Measurements from ENCODE around the gene PPP1R36.
A peak's percentile ranks its signal among the peaks of the same experiment; 100 is the strongest.
"Not testable (repeated sequence)": the region's sequence is repeated elsewhere in the genome, so short reads cannot be mapped to it uniquely, and the experiment has no call there.

The PPP1R36 gene

DNA sequence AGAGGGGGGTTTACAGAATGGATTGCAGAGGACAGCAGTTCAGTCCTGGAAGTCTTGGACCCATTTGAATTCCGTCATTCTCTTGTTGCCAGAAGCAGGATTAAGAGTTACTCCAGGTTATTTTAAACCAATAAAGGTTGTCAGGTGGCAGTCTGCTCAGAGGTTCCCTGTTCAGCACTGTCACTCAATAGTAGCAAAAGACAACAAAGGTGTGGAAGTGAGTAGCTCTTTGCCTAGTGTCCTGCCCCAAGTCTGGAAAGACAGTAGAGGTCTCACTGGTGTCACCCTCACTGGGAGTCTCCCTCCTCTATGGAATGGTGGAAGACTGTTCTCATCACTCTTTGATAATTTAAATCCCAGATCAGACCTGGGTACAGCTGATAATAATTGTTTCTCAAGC, 81.0 kb downstream of the PPP1R36 start:
- TF ChIP-seq, protein P1, sequence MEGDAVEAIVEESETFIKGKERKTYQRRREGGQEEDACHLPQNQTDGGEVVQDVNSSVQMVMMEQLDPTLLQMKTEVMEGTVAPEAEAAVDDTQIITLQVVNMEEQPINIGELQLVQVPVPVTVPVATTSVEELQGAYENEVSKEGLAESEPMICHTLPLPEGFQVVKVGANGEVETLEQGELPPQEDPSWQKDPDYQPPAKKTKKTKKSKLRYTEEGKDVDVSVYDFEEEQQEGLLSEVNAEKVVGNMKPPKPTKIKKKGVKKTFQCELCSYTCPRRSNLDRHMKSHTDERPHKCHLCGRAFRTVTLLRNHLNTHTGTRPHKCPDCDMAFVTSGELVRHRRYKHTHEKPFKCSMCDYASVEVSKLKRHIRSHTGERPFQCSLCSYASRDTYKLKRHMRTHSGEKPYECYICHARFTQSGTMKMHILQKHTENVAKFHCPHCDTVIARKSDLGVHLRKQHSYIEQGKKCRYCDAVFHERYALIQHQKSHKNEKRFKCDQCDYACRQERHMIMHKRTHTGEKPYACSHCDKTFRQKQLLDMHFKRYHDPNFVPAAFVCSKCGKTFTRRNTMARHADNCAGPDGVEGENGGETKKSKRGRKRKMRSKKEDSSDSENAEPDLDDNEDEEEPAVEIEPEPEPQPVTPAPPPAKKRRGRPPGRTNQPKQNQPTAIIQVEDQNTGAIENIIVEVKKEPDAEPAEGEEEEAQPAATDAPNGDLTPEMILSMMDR (IDR thresholded peaks at IDR 0.05; ENCODE audit: low read depth, low read length): no peak
- no peak overlapping the region for H3K4me3 ChIP-seq (ENCODE audit: low read depth, low read length)

DNA sequence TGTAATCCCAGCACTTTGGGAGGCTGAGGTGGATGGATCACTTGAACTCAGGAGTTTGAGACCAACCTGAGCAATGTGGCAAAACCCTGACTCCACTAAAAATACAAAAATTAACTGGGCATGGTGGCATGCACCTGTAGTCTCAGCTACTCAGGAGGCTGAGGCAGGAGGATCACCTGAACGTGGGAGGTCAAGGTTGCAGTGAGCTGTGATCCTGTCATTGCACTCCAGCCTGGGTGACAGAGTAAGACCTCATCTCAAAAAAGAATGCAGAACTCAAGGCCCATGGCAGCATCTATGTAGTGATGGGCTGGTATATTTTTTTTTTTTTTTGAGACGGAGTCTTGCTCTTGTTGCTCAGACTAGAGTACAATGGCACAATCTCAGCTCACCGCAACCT, 81.5 kb downstream of the PPP1R36 start:
- not testable (repeated sequence) for H3K4me3 ChIP-seq (ENCODE audit: low read depth, low read length)

DNA sequence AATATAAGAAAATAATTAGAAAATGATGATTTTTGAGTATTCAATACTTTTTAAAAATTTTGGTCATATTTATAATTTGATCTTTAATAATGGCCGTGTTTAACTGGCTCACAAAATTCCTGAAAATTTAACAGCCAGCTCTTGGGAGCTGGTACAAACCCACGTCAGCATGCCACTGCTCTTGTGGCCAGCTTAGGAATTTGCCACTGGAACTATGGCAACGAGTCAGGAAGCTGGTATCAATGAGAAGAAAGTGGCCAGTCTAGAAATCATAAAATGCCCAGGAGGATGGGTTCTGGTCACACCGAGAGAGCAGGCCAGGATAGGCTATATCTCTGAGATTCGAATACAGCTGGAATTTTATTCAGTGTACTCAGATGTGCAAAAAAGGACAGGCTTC, 82.3 kb downstream of the PPP1R36 start:
- TF ChIP-seq, protein P1 (IDR thresholded peaks at IDR 0.05; ENCODE audit: low read depth, low read length): no peak
- no peak overlapping the region for H3K4me3 ChIP-seq (ENCODE audit: low read depth, low read length)

DNA sequence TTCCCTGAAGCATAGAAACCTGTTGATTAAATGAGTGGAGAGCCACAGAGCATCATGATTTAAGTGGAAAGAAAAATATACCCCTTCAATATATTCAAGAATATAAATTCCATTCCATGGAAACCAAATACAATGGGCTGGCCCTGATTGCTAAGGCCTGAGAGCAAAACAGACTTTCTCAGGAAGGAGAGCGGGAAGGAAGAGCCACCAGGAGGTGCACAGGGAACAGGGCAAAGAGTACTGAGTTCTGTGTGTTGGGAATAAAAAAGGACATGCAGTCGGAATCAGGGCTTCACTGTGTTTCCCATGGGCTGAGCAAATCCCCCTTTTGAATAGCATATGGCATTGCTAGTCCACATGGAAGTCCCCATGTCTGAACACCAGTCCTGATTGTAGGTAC, 84.8 kb downstream of the PPP1R36 start:
- H3K4me3 ChIP-seq (ENCODE audit: low read depth, low read length): no peak overlapping the region
- TF ChIP-seq, protein P1 (IDR thresholded peaks at IDR 0.05; ENCODE audit: low read depth, low read length): no peak

DNA sequence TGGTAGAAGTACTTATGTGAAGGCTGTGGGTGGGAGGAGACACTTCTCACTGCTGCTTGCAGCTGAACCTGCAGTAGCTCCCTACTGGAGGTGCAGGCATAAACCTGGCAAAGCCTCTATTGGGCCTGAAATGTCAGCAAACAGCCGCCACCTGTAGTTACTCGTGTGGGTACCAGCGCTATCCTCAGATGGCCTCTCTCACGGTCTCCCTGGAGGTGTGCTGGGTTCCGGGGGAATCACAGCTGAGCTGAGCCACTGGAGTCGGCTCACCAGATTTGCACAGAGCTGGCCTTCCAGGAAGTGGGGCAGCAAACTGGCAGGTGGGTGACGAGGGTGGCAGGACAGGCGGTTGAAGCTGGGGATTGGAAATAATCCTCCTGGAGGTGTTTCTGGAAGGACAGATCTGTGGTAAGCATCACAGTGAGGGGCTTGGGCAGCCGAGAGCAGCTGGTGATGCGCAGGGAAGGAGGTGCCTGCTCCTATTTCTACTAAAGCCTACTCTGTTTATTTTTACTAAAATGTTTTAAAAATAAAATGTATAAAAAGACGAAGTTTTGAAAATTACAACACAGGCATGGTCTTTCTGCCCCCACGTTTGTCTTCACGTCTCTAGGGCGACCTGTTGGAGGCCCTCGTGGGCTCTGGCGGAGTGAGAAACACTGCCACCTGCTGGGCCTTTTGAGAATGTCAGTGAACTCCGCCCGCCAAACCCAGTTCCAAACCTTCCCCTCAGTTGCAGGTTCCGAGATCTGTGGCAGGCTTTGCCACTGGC, 86.6 kb downstream of the PPP1R36 start:
- H3K4me3 ChIP-seq (ENCODE audit: low read depth, low read length): no peak overlapping the region
- TF ChIP-seq, protein P1 (IDR thresholded peaks at IDR 0.05; ENCODE audit: low read depth, low read length): peak; percentile 70

DNA sequence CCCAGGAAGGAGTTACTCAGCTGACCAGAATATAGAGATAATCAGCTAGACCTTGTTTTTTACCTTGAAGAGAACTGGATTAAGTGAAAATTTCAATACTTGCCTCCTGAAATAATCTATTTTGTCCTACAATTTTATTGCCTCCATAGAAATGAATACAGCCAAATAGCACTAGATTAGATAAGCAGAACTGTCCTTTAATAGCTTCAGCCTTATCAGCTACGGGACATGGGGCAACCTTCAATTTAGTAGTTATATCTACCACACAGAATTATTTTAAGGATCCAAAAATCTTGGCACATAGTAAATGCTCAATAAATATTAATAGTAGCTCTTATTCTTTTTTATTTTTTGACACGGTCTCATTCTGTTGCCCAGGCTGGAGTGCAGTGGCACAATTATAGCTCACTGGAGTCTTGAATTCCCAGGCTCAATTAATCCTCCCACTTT, 87.2 kb downstream of the PPP1R36 start:
- H3K4me3 ChIP-seq (ENCODE audit: low read depth, low read length): no peak overlapping the region
- TF ChIP-seq, protein P1 (IDR thresholded peaks at IDR 0.05; ENCODE audit: low read depth, low read length): no peak

DNA sequence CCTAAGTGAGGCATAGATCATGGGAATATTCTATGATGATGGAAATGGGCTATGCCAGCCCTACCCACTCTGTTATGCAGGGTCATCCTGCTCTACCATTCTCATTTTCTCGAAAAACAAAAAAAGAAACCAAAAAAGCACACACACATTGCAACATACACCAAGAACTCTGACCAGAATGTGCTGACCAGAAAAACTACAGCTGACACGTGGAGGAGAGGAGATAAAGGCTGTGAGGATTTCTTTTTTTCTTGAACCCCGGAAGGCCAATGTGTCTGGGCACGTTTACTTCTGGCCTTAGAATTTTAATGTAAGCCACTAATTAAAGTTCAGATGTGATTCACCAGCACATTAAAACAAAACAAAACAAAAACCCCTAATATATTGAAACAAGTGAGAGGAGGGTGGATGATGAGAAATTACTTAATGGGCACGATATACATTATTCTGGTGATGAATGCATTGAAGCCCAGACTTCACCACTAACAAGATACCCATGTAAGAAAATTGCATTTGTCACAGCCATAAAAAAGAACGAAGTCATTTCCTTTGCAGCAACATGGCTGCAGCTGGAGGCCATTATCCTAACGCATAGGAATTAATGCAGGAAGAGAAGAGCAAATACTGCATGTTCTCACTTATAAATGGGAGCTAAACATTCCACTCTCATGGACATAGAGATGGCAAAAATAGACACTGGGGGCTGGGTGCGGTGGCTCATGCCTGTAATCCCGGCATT, 88.1 kb downstream of the PPP1R36 start:
- TF ChIP-seq, protein P1 (IDR thresholded peaks at IDR 0.05; ENCODE audit: low read depth, low read length): no peak
- H3K4me3 ChIP-seq (ENCODE audit: low read depth, low read length): no peak overlapping the region
